Colonic mucosa (tissue), 4 donors: Measurements from ENCODE around the gene PHOSPHO1. TPM values are rescaled to one million over a fixed set of nuclear protein-coding genes. Genes with fewer than 3 reads are reported as not detected.
"Not testable (repeated sequence)": the region's sequence is repeated elsewhere in the genome, so short reads cannot be mapped to it uniquely, and the experiment has no call there.

Experiments used
- DNase-seq: peaks from one replicate; pipeline ENCODE4 v3.0.0-alpha.2; 2020
- H3K27ac ChIP-seq: fragments of 200-600 bp; one replicate; pipeline ENCODE4 v1.8.0; 2021
- H3K27me3 ChIP-seq: fragments of 200-600 bp; one replicate; pipeline ENCODE4 v1.8.0; 2021
- H3K36me3 ChIP-seq: fragments of 200-600 bp; one replicate; pipeline ENCODE4 v1.8.0; 2021
- H3K4me1 ChIP-seq: fragments of 200-600 bp; one replicate; pipeline ENCODE4 v1.8.0; 2021; ENCODE audit warnings: mild to moderate bottlenecking
- H3K4me3 ChIP-seq: fragments of 200-600 bp; one replicate; pipeline ENCODE4 v1.8.0; 2021
- H3K9ac ChIP-seq, 2 donors: one replicate each; pipeline ENCODE4 v1.7.0; 2013; ENCODE audit warnings: control low read depth in 2 of 2, low read depth in 2 of 2, low read length in 2 of 2
- H3K9me3 ChIP-seq: fragments of 200-600 bp; one replicate; pipeline ENCODE4 v1.8.0; 2021
- intact Hi-C: fragments of 100-400 bp; cut with DNase I; formaldehyde crosslinking; loops from one replicate; pipeline ENCODE4 v1.14.1; 2022
- total RNA-seq, 2 donors: library from RNA; stranded (reverse); fragmentation: NEBNext Ultra II Directional in 1 of 2; extraction: Animal tissue kit (Norgen Biotek cat#: 25700) in 1 of 2; gene quantifications; one replicate each; pipeline ENCODE4 v1.2.1, GENCODE V29; 2021
- TF ChIP-seq, protein P1 (sequence below): fragments of 200-600 bp; IDR thresholded peaks from one replicate; pipeline ENCODE4 v1.8.0; 2022; ENCODE audit warnings: antibody characterized with exemption, mild to moderate bottlenecking
- donor health status: healthy.
- donor health status: DM: no; HTN: no; CAD: no.
- donor health status: DM: no; HTN: no; CAD: no.

The PHOSPHO1 gene
- total RNA-seq, 2 donors from 2014 or later, result not detected

GRCh38 chr17:49187301-49187700, 43.3 kb downstream of the PHOSPHO1 start:
- Histone ChIP-seq H3K4me1 (no peaks in the 10 kb centered on the region), H3K9ac (no peak overlapping the region), H3K36me3 (no peaks in the 10 kb centered on the region), H3K27me3 (no peaks in the 10 kb centered on the region), H3K4me3 (no peak overlapping the region), H3K9me3 (no peaks in the 10 kb centered on the region), H3K27ac (no peak overlapping the region)
- intact Hi-C loops, result no loop called here
- no peak for DNase-seq
- TF ChIP-seq, protein P1, sequence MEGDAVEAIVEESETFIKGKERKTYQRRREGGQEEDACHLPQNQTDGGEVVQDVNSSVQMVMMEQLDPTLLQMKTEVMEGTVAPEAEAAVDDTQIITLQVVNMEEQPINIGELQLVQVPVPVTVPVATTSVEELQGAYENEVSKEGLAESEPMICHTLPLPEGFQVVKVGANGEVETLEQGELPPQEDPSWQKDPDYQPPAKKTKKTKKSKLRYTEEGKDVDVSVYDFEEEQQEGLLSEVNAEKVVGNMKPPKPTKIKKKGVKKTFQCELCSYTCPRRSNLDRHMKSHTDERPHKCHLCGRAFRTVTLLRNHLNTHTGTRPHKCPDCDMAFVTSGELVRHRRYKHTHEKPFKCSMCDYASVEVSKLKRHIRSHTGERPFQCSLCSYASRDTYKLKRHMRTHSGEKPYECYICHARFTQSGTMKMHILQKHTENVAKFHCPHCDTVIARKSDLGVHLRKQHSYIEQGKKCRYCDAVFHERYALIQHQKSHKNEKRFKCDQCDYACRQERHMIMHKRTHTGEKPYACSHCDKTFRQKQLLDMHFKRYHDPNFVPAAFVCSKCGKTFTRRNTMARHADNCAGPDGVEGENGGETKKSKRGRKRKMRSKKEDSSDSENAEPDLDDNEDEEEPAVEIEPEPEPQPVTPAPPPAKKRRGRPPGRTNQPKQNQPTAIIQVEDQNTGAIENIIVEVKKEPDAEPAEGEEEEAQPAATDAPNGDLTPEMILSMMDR, result no peak

DNA sequence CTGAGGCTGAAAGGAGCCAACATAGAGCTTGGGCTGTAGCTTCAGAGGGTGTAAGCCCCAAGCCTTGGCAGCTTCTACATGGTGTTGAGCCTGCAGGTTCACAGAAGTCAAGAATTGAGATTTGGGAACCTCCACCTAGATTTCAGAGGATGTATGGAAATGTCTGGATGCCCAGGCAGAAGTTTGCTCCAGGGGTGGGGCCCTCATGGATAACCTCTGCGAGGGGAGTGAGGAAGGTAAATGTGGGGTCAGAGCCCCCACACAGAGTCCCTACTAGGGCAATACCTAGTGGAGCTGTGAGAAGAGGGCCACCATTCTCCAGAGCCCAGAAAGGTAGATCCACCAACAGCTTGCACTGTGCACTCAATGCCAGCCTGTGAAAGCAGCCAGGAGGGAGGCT, 45.2 kb downstream of the PHOSPHO1 start:
- H3K4me3 ChIP-seq, intact Hi-C loops, H3K9ac ChIP-seq, H3K27ac ChIP-seq, H3K36me3 ChIP-seq, DNase-seq, H3K27me3 ChIP-seq, H3K9me3 ChIP-seq, H3K4me1 ChIP-seq: not testable (repeated sequence)

DNA sequence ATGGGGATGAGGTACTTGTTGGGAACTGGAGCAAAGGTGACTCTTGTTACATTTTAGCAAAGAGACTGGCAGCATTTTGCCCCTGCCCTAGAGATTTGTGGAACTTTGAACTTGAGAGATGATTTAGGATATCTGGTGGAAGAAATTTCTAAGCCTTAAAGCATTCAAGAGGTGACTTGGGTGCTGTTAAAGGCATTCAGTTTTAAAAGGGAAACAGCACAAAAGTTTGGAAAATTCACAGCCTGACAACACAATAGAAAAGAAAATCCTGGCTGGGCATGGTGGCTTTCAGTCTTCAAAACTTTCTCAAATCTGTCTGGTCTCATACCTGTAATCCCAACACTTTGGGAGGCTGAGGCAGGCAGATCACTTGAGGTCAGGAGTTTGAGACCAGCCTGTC, 46.1 kb downstream of the PHOSPHO1 start:
- not testable (repeated sequence) for H3K4me3 ChIP-seq, H3K27me3 ChIP-seq, H3K36me3 ChIP-seq, H3K9ac ChIP-seq, H3K27ac ChIP-seq, DNase-seq, H3K9me3 ChIP-seq, H3K4me1 ChIP-seq
- intact Hi-C loops, result loop anchor here (5.0 kb wide), 1 partner anchor 43 kb away; no protein-coding TSS in a partner anchor

DNA sequence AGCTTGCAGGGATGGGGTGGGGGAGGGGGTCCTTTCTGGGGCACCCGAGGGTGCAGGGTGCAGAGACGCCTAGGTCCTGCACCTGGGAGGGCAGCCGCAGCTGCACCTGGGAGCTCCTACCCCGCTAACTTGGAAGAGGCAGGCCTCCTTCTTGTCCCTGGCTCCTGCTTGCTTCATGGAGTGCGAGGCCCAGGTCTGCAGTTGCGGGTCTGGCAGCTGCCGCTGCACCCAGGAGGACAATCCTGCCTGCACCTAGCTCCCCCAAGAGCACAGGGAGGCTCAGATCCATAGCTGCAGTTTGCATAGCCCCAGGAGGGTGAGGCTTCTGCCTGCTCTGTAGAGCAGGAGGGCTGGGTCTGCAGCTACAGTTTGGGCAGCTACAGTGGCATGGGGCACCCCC, 46.8 kb downstream of the PHOSPHO1 start:
- no peak for DNase-seq

GRCh38 chr17:49183341-49183740, 47.2 kb downstream of the PHOSPHO1 start:
- intact Hi-C loops, result loop anchor here (5.0 kb wide), 1 partner anchor 44 kb away; no protein-coding TSS in a partner anchor
- TF ChIP-seq, protein P1, result no peak
- no peak overlapping the region for H3K9ac ChIP-seq
- DNase-seq, result no peak
- H3K9me3 ChIP-seq, result no peaks in the 10 kb centered on the region
- H3K4me1 ChIP-seq, result no peaks in the 10 kb centered on the region
- H3K27ac ChIP-seq, result no peak overlapping the region
- no peaks in the 10 kb centered on the region for H3K27me3 ChIP-seq
- H3K36me3 ChIP-seq, result no peaks in the 10 kb centered on the region
- no peak overlapping the region for H3K4me3 ChIP-seq

More for the DNA sequence above, 46.8 kb downstream of the PHOSPHO1 start:
- H3K36me3 ChIP-seq, result no peaks in the 10 kb centered on the region
- intact Hi-C loops, result loop anchor here (5.0 kb wide), 1 partner anchor 44 kb away; no protein-coding TSS in a partner anchor
- no peak overlapping the region for H3K4me3 ChIP-seq
- H3K9ac ChIP-seq, result no peak overlapping the region
- TF ChIP-seq, protein P1, result no peak
- H3K27ac ChIP-seq, result no peak overlapping the region
- H3K4me1 ChIP-seq, result no peaks in the 10 kb centered on the region
- H3K27me3 ChIP-seq, result no peaks in the 10 kb centered on the region
- no peaks in the 10 kb centered on the region for H3K9me3 ChIP-seq

GRCh38 chr17:49180998-49181635, 49.5 kb downstream of the PHOSPHO1 start:
- Histone ChIP-seq H3K9ac (no peak overlapping the region), H3K9me3 (no peaks in the 10 kb centered on the region), H3K27me3 (no peaks in the 10 kb centered on the region), H3K27ac (no peak overlapping the region), H3K4me1 (no peaks in the 10 kb centered on the region), H3K36me3 (no peaks in the 10 kb centered on the region), H3K4me3 (no peak overlapping the region)
- TF ChIP-seq, protein P1, result no peak
- DNase-seq, result no peak
- intact Hi-C loops, result loop anchor here (5.0 kb wide), 1 partner anchor 46 kb away; no protein-coding TSS in a partner anchor
